HEK293T (cell line): Measurements from ENCODE around the gene MRPL12.

Source experiments
- CTCF ChIA-PET: fragments of 350-600 bp; formaldehyde crosslinking; extraction: SDS; loops from one replicate; lab custom pipeline; 2021; ENCODE audit warnings: antibody characterized with exemption, inconsistent platforms; lab: Yijun Ruan, JAX
- POLR2A ChIA-PET: fragments of 350-600 bp; formaldehyde crosslinking; extraction: SDS; loops from one replicate; lab custom pipeline; 2020; ENCODE audit warnings: antibody characterized with exemption, inconsistent platforms; lab: Yijun Ruan, JAX
- DNase-seq: peaks from one replicate; pipeline ENCODE4 v3.0.0; 2012; ENCODE audit warnings: mixed read lengths; ENCODE audit errors: extremely low spot score
- ARNT ChIP-seq: fragments of 450-650 bp; IDR thresholded peaks from 2 replicates; pipeline ENCODE4 v1.6.1; 2017; ENCODE audit warnings: mild to moderate bottlenecking
- BHLHE40 ChIP-seq: fragments of 450-650 bp; IDR thresholded peaks from 2 replicates; pipeline ENCODE4 v1.6.1; 2016; ENCODE audit warnings: mild to moderate bottlenecking, moderate library complexity, borderline replicate concordance
- CTBP1 ChIP-seq: fragments of 450-650 bp; IDR thresholded peaks from 2 replicates; pipeline ENCODE4 v1.6.1; 2016; ENCODE audit warnings: borderline replicate concordance
- ELF4 ChIP-seq: fragments of 450-650 bp; IDR thresholded peaks from 2 replicates; pipeline ENCODE4 v1.6.1; 2017; ENCODE audit warnings: antibody characterized with exemption
- FOXA1 ChIP-seq: fragments of 450-650 bp; IDR thresholded peaks from 2 replicates; pipeline ENCODE4 v1.6.1; 2016; ENCODE audit warnings: mild to moderate bottlenecking
- FOXK2 ChIP-seq: fragments of 450-650 bp; IDR thresholded peaks from 2 replicates; pipeline ENCODE4 v1.6.1; 2016; ENCODE audit warnings: mild to moderate bottlenecking
- FOXM1 ChIP-seq: fragments of 450-650 bp; IDR thresholded peaks from 2 replicates; pipeline ENCODE4 v1.6.1; 2017; ENCODE audit warnings: mild to moderate bottlenecking, borderline replicate concordance
- HDGF ChIP-seq: fragments of 450-650 bp; IDR thresholded peaks from 2 replicates; pipeline ENCODE4 v1.6.1; 2017; ENCODE audit warnings: antibody characterized with exemption, borderline replicate concordance
- L3MBTL2 ChIP-seq: fragments of 450-650 bp; conservative IDR thresholded peaks from 2 replicates; pipeline ENCODE4 v1.6.1; 2016; ENCODE audit warnings: mild to moderate bottlenecking
- LEF1 ChIP-seq: fragments of 450-650 bp; IDR thresholded peaks from 2 replicates; pipeline ENCODE4 v1.6.1; 2017; ENCODE audit warnings: mild to moderate bottlenecking, borderline replicate concordance
- NFRKB ChIP-seq: fragments of 450-650 bp; IDR thresholded peaks from 2 replicates; pipeline ENCODE4 v1.6.1; 2016; ENCODE audit warnings: mild to moderate bottlenecking, moderate library complexity
- SP1 ChIP-seq: fragments of 450-650 bp; IDR thresholded peaks from 2 replicates; pipeline ENCODE4 v1.6.1; 2017
- SUZ12 ChIP-seq: fragments of 450-650 bp; IDR thresholded peaks from 2 replicates; pipeline ENCODE4 v1.6.1; 2016; ENCODE audit warnings: mild to moderate bottlenecking
- TARDBP ChIP-seq: fragments of 450-650 bp; IDR thresholded peaks from 2 replicates; pipeline ENCODE4 v1.6.1; 2016
- ZNF384 ChIP-seq: fragments of 450-650 bp; IDR thresholded peaks from 2 replicates; pipeline ENCODE4 v1.6.1; 2016
- TF ChIP-seq, protein P1 (sequence below): fragments of 450-650 bp; IDR thresholded peaks from 2 replicates; pipeline ENCODE4 v1.6.1; 2016

The MRPL12 gene

GRCh38 chr17:81660441-81660840, 42.7 kb upstream of the MRPL12 start:
- ChIA-PET CTCF (interaction anchor here (0.9 to 1.1 kb wide), 2 partner anchors 15 to 377 kb away, joined by 3 to 4 read pairs; partner anchors contain the start of gene DCXR), POLR2A (no interaction called here)
- TF ChIP-seq SUZ12, result no peak
- no peak for TF ChIP-seq CTBP1
- no peak for DNase-seq

- CTCF ChIA-PET, result no interaction called here
Measured at GRCh38 chr17:81662002-81662401, 41.2 kb upstream of the MRPL12 start.

GRCh38 chr17:81664051-81664470, 39.1 kb upstream of the MRPL12 start:
- ChIA-PET POLR2A (interaction anchor here (0.7 to 1.4 kb wide), 4 partner anchors 9 to 37 kb away, joined by 3 to 5 read pairs (median 4); partner anchors contain the start of genes ARL16 and HGS), CTCF (interaction anchor here (0.6 to 0.7 kb wide), 3 partner anchors 30 to 111 kb away, joined by 3 to 5 read pairs (median 3); no protein-coding TSS in a partner anchor)
- TF ChIP-seq, protein P1, sequence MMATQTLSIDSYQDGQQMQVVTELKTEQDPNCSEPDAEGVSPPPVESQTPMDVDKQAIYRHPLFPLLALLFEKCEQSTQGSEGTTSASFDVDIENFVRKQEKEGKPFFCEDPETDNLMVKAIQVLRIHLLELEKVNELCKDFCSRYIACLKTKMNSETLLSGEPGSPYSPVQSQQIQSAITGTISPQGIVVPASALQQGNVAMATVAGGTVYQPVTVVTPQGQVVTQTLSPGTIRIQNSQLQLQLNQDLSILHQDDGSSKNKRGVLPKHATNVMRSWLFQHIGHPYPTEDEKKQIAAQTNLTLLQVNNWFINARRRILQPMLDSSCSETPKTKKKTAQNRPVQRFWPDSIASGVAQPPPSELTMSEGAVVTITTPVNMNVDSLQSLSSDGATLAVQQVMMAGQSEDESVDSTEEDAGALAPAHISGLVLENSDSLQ, result no peak
- TF ChIP-seq L3MBTL2 (no peak), ELF4 (no peak)
- DNase-seq, result no peak

More at GRCh38 chr17:81662002-81662401, 41.2 kb upstream of the MRPL12 start:
- DNase-seq, result no peak
- TF ChIP-seq ELF4, result no peak
- no peak for TF ChIP-seq BHLHE40
- no peak for TF ChIP-seq L3MBTL2
- no peak for TF ChIP-seq FOXK2
- TF ChIP-seq FOXM1, result no peak
- TF ChIP-seq LEF1, result no peak
- TF ChIP-seq FOXA1, result no peak
- TF ChIP-seq CTBP1, result no peak
- no peak for TF ChIP-seq HDGF
- no peak for TF ChIP-seq NFRKB
- TF ChIP-seq, protein P1, result no peak
- TF ChIP-seq ARNT, result no peak
- TF ChIP-seq SUZ12, result no peak
- TF ChIP-seq TARDBP, result no peak
- TF ChIP-seq SP1, result no peak
- TF ChIP-seq ZNF384, result no peak
- POLR2A ChIA-PET, result no interaction called here

DNA sequence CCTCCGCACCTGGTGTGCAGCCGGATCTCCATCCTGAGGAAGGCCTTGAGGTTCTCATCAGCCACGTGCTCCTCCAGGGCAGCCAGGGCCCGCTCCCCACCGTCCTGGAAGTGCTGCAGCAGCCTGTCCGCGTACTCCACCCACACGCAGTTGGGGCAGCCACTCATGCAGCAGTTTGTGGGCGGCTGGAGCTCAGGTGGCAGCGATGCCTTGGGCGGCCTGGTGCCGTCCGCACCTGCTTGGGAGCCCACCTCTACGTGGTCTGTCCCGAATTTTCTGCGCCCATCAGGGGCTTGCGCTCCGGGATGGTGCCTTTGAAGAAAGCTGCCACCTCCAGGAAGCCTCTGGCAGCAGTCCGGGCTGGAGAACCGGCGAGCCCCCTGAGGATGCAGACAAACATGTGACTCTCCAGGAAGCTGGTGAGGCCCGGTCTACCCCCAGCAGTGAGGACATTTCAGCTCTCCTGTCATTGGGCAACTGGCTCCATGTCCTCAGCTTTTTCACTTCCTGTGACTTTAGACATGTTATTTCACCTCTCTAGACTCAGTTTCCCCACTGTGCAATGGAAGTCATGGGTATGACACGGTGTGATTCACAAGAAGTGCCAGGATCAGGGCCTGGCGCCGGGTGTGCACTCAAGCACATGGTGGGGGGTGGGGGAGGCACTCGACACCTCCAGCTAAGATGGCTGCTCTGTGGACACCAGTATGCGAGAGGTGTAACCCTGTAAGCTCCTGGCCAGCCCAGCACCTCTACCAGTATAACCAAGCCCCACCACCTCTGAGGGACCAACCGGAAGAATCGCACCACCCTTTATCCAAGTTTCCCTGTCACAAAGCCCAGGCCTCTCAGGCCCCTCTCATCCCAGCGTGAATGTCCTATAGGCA, 37.7 kb upstream of the MRPL12 start:
- peak; percentile 53 for DNase-seq
- TF ChIP-seq SP1 (no peak), FOXM1 (no peak), HDGF (0 out of 2 replicates have a peak, but pooled peaks have one; percentile 57), LEF1 (no peak), ZNF384 (no peak), SUZ12 (no peak), CTBP1 (no peak), BHLHE40 (no peak), FOXA1 (no peak), L3MBTL2 (peak; percentile 97), FOXK2 (no peak)
- TF ChIP-seq, protein P1, result no peak
- ChIA-PET CTCF (no interaction called here), POLR2A (interaction anchor here (0.7 to 2.8 kb wide), 10 partner anchors 10 to 270 kb away, joined by 3 to 29 read pairs (median 5); partner anchors contain the start of genes ARL16, BAHCC1, HGS and MCRIP1)

GRCh38 chr17:81666092-81666341, 37.1 kb upstream of the MRPL12 start:
- no peak for TF ChIP-seq LEF1
- no peak for TF ChIP-seq NFRKB
- no peak for TF ChIP-seq ZNF384
- no peak for TF ChIP-seq ELF4
- TF ChIP-seq FOXA1, result no peak
- TF ChIP-seq FOXM1, result no peak
- no peak for TF ChIP-seq SUZ12
- TF ChIP-seq TARDBP, result no peak
- TF ChIP-seq FOXK2, result no peak
- no peak for TF ChIP-seq BHLHE40
- no peak for TF ChIP-seq L3MBTL2
- no peak for TF ChIP-seq SP1
- no peak for TF ChIP-seq HDGF
- no peak for TF ChIP-seq CTBP1
- no peak for TF ChIP-seq ARNT
- TF ChIP-seq, protein P1, result no peak
- POLR2A ChIA-PET, result interaction anchor here (0.7 to 2.8 kb wide), 17 partner anchors 10 to 271 kb away, joined by 3 to 29 read pairs (median 4); partner anchors contain the start of genes ARL16, BAHCC1, HGS and MCRIP1
- DNase-seq, result no peak
- CTCF ChIA-PET, result no interaction called here
